Peyer's patch (tissue), 4 donors: Measurements from ENCODE around the gene CNN2.
A peak's percentile ranks its signal among the peaks of the same experiment; 100 is the strongest.

ENCODE experiments used
- POLR2A ChIP-seq, 2 donors: fragments of 450-650 bp; IDR thresholded peaks; one replicate each; pipeline ENCODE4 v1.5.1; 2017; ENCODE audit warnings: antibody characterized with exemption in 2 of 2, mild to moderate bottlenecking in 2 of 2, moderate library complexity in 2 of 2
- TF ChIP-seq, protein P1 (sequence below), 6 experiments: fragments of 450-650 bp in 4 of 6; fragments of 200-600 bp in 2 of 6; sonication (generic) in 1 of 6; IDR thresholded peaks; one replicate each; pipeline ENCODE4 v1.5.1; 2017 to 2019; ENCODE audit warnings: antibody characterized with exemption in 6 of 6, mild to moderate bottlenecking in 3 of 6, moderate library complexity in 1 of 6

GRCh38 chr19:1041835-1042685 is 15.7 kb downstream of the CNN2 start:
- peak in 1 of 2 donors; percentile 56 for TF ChIP-seq POLR2A (IDR thresholded peaks at IDR 0.05)
- TF ChIP-seq, protein P1, sequence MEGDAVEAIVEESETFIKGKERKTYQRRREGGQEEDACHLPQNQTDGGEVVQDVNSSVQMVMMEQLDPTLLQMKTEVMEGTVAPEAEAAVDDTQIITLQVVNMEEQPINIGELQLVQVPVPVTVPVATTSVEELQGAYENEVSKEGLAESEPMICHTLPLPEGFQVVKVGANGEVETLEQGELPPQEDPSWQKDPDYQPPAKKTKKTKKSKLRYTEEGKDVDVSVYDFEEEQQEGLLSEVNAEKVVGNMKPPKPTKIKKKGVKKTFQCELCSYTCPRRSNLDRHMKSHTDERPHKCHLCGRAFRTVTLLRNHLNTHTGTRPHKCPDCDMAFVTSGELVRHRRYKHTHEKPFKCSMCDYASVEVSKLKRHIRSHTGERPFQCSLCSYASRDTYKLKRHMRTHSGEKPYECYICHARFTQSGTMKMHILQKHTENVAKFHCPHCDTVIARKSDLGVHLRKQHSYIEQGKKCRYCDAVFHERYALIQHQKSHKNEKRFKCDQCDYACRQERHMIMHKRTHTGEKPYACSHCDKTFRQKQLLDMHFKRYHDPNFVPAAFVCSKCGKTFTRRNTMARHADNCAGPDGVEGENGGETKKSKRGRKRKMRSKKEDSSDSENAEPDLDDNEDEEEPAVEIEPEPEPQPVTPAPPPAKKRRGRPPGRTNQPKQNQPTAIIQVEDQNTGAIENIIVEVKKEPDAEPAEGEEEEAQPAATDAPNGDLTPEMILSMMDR (IDR thresholded peaks at IDR 0.05) = no peak
